G401.6 (cell line): ENCODE data around the gene RNFT1.
A peak's percentile ranks its signal among the peaks of the same experiment; 100 is the strongest.
"Not testable (repeated sequence)": the region's sequence is repeated elsewhere in the genome, so short reads cannot be mapped to it uniquely, and the experiment has no call there.

Source experiments
- FAIRE-seq: peaks from 2 replicates; lab custom pipeline; 2012; peaks lifted over from hg19 to GRCh38; lab: Jason Lieb, UNC

Gene RNFT1

GRCh38 chr17:59964482-59965328 lies at the start of gene RNFT1:
Gene RNFT1, minus strand, starts transcription at chr17:59964740. Its CDS starts 77 bp downstream, at chr17:59964663.
- FAIRE-seq = no peak

DNA sequence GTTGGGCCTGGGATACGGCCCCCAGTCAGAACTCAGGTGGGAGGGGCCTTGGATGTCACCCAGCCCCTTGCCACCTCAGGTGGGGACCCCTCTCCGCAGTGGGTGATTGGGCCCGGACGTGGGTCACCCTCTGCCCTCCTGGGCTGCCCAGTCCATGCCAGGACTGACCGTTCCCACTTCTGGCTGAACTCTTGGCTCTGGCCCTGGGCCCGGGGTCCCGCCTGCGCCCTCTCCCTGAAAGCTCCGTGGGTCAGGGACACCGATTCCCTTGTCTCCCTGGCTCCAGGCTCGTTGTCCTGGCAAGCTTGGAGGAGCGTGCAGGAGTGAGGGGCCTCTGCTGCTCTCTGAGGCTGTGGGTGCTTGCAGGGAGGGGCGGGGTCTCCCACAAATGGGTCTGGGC lies 44.8 kb upstream of the RNFT1 start:
- FAIRE-seq = not testable (repeated sequence)

DNA sequence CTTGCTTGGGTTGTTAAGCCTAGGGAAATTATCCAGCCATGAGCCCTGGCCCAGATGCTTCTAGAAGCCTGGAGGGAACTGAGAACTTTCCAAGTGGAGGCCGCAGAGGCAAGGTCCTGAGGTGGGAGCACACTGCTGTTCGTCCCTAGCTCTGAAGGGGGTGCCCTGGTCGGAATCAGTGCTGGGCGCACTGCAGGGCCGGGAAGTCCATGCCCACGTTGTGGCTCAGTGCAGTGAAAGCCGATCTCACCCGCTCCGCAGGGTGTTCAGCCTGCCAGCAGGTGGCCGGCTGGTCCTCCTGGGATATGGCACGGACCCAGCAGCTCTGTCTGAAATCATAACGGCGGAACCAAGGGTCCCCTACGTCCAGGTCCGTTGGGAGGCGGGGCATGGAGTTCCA lies 43.8 kb upstream of the RNFT1 start:
- FAIRE-seq = not testable (repeated sequence)

DNA sequence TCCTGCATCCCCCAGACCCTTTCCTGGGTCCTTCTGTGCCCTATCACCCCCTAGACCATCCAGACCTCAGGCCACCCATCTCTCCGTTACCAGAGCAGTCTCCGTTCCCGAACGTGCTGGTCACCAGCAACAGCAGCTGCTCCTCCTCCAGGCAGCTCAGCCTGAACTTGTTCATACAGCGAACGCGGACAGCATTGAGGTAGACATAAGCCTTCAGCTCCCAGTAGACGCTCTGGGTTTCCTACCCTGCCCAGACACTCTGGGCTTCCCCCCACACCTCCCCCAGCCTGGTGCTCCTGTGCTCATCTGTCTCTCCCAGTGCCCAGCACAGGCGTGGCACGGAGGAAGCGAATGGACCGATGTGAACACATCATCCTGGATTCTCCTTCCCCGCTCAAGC lies 41.6 kb upstream of the RNFT1 start:
- no peak for FAIRE-seq

DNA sequence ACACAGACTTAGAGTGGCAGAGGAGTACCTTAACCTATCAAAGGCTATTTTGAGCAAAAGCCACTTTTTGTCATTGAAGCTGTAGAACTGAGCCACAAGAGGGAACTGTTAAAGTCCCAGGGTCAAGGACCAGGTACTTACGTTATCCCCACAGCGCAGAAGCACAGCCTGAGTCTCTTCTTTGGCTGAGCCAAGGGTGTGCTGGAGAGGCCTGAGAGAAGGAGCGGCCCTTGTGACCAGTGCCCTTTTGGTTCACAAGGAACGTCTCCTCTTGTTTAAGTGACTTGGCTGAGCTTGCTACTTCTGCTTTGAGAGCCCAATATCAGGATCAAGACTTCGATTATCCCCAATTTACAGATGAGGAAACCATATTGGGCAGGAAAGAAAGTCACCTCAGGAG lies 40.0 kb upstream of the RNFT1 start:
- FAIRE-seq = not testable (repeated sequence)

DNA sequence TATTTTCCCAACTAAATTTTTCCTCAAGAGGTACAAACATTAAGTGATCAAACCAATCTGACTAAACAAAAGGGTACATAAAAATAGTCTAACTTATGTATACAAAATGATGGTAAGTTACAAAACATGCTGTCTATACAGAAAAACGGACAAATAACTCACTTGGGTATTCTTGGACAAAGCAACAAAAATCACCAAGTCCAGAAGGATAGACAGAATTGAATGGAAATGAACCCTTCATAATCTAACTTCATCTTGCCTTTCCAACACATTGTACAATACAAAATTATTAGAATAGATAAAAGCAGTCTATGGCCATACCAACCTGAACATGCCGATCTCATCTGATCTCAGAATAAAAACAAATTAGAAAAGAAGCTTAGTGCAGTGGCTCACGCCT lies 37.9 kb upstream of the RNFT1 start:
- FAIRE-seq = not testable (repeated sequence)

DNA sequence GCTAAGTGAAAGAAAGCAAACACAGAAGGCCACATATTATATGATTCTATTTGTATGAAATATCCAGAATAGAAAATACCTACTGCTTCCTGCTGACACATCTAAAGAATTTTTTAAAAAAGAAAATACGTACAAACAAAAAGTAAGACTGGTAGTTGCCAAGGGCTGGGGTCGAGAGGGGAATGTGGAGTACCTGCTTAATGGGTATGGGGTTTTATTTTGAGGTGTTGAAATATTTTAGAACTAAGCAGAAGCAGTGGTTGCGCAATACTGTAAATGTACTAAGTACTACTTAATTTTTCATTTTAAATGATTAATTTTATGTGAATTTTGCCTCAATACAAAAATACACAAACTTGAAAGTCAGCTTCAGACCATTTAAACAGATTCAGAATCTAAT lies 32.1 kb upstream of the RNFT1 start:
- FAIRE-seq = not testable (repeated sequence)

GRCh38 chr17:59975166-59975565 lies 10.6 kb upstream of the RNFT1 start:
- not testable (repeated sequence) for FAIRE-seq

- FAIRE-seq = not testable (repeated sequence)
Observed at GRCh38 chr17:59973483-59973882, 8.9 kb upstream of the RNFT1 start.

DNA sequence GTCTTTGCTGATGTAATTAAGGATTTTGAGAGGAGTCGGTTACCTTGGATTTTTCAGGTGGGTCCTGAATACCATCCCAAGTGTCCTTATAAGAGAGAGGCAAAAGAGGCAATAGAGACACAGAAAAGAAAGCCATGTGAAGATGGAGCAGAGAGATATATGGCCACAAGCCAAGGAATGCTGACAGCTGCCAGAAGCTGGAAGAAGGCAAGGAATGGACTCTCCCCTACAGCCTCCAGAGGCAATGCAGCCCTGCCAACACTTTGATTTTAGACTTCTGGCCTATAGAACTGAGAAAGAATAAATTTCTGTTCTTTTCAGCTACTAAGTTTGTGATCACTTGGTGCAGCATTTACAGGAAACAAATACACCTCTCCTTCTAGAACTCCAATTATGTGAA lies 8.2 kb upstream of the RNFT1 start:
- FAIRE-seq = no peak

DNA sequence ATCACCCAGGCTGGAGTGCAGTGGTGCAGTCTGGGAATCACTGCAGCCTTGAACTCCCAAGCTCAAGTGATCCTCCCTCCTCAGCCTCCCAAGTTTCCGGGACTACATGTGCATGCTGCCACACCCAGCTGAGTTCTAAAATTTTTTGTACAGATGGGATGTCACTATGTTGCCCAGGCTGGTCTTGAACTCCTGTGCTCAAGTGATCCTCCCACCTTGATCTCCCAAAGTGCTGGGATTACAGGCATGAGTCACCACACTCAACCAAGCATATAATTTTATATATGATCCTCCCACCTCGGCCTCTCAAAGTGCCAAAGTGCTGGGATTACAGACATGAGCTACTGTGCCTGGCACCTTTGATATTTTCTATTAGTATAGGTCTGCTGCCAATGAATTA lies 7.2 kb upstream of the RNFT1 start:
- not testable (repeated sequence) for FAIRE-seq

- FAIRE-seq = no peak
Observed at GRCh38 chr17:59963738-59964481, 630 bp downstream of the RNFT1 start.

GRCh38 chr17:59962739-59963318 lies 1.7 kb downstream of the RNFT1 start:
- no peak for FAIRE-seq

DNA sequence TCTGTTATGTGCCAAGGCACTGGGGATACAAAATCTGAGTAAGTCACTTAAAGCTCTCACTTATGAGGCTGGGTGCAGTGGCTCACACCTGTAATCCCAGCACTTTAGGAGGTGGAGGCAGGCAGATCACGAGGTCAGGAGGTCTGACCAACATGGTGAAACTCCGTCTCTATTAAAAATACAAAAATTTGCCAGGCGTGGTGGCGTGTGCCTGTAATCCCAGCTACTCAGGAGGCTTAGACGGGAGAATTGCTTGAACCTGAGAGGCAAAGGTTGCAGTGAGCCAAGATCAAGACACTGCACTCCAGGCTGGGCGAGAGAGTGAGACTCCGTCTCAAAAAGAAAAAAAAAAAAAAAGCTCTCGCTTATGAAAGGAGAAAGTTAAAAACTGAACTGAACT lies 5.0 kb downstream of the RNFT1 start:
- FAIRE-seq = not testable (repeated sequence)

GRCh38 chr17:59954856-59955255 lies 9.7 kb downstream of the RNFT1 start:
- FAIRE-seq = peak; percentile 47

GRCh38 chr17:59950049-59950448 lies 14.5 kb downstream of the RNFT1 start:
- no peak for FAIRE-seq

DNA sequence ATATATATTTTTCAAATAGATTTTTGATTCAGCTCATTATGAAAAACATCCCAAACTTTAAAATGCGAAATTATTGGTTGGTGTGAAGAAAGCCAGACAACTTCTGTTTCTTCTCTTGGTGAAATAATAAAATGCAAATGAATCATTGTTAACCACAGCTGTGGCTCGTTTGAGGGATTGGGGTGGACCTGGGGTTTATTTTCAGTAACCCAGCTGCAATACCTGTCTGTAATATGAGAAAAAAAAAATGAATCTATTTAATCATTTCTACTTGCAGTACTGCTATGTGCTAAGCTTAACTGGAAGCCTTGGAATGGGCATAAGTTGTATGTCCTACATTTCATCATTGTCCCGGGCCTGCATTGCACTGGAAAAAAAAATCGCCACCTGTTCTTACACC lies 17.2 kb downstream of the RNFT1 start:
- FAIRE-seq = not testable (repeated sequence)

DNA sequence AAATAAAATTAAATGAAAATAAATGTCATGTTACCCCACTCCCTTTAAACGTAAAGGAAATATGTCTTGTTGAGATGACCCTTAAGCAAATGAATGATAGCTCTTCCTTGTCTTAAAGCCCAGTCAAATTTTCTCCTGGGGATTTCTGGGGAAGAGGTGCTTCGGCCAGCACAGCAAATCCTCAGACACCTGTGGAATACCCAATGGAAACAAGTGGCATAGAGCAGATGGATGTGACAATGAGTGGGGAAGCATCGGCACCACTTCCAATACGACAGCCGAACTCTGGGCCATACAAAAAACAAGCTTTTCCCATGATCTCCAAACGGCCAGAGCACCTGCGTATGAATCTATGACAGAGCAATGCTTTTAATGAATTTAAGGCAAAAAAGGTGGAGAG lies 18.1 kb downstream of the RNFT1 start:
- not testable (repeated sequence) for FAIRE-seq

DNA sequence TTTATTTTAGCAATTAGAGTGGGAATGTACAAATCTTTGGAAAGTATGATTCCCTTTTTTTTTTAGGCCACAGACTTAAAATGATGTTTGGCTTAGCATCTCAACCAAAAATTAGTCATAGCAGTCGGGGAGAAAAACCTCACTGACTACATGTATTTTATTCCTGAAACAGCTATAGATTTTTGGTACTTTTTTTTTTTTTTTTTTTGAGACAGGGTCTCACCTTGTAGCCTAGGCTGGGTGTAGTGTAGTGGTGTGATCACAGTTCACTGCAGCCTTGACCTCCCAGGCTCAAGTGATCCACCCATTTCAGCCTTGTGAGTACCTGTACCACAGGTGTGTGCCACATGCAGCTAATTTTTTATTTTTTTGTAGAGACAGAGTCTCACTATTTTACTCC lies 23.4 kb downstream of the RNFT1 start:
- no peak for FAIRE-seq

DNA sequence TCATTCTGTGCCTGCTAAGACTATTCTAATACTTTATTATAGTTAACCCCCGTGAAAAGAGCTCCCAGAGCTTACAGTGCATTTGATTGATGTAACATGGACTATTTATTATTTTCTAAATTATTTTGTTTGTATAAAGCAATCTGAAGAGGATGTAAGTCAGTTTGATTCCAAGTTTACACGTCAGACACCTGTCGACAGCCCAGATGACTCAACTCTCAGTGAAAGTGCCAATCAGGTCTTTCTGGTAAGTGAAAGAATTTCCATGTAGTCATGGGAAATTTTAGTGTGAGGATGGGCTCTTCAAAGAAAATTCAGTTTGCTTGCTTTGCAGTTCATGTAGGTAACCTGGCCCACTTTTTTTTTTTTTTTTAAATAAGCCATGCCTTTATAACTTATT lies 23.8 kb downstream of the RNFT1 start:
- FAIRE-seq = not testable (repeated sequence)

- FAIRE-seq = not testable (repeated sequence)
Observed at GRCh38 chr17:59933317-59933716, 31.2 kb downstream of the RNFT1 start.

DNA sequence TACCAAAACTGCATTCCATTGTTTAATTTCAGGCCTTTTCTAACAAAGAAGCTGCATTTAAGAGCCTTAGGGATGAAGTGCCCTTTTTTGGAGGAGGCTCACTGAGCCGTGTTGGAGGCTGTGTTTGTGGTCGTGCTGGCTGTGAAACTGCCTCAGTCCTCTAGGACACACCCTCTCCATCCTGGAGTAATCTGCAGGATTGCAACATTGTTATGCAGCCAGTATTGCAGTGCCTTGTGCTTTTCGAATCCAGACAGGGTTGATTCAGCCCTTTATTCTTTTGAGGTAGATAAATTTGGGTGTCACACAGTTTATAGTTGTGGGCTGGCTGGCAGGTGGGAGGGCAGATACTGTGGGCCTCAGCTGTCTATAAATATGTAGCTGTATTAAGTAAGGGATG lies 33.8 kb downstream of the RNFT1 start:
- not testable (repeated sequence) for FAIRE-seq

DNA sequence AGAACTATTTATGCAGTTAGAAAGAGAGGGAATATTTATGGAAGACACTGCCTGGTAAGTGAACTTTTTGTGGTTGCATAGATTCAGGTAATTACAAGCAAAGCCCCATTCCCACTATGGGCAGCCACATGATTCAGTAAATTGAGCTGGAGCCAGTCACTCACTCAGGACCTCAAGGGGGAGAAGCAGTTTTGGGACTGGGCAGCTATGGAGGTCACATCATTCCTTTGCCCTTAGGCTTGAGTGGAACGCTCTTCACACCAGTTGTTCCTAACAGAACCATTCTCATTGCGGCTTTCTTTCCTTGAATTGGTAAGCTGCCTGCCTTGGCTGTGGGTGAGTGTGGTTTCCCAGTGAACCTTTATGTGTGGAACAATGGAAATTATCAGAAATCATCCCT lies 34.4 kb downstream of the RNFT1 start:
- not testable (repeated sequence) for FAIRE-seq
